Measurements from ENCODE around the gene IL21R. TPM values are rescaled to one million over a fixed set of nuclear protein-coding genes. Genes with fewer than 3 reads are reported as not detected.

IL21R gene
- total RNA-seq, 1 donor from 2014 or later: 0.40 TPM

DNA sequence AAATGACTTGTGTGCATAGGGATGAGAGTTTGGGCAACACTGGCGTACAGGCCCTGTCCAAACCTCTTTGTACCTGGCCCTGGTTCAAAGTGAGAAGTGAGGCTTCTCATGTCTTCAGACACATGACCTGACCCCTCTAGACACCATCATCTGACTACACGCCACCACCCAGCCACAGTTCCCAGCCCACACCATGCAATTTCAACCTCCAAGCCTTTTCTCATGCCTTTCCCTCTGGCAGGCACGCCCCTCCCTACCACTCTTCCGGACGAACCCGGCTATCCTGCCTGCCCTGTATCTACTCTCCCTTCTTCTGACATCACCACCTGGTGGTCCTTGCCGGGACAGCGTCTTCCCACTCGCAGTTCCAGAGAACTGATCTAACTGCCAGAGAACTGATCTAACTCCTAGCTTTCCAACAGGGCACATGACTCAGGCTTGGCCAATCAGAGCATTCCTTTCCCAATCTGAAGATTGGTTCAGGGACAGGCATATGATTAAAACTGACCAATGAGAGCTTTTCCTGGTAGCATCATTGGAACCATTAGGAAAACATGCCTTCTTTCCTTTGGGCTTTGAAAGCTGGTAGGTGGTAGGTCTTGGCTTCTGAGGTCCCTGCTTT is 27.1 kb upstream of the IL21R start:
- Mint-ChIP-seq H3K27me3 (ENCODE audit: unreplicated experiment) (peaks cover 6% of the 10 kb centered on the region), H3K27ac (ENCODE audit: unreplicated experiment) (no peak overlapping the region), H3K9me3 (ENCODE audit: unreplicated experiment) (peaks cover 7% of the 10 kb centered on the region), H3K36me3 (ENCODE audit: unreplicated experiment) (no peaks in the 10 kb centered on the region), H3K4me1 (ENCODE audit: unreplicated experiment) (peaks cover 3% of the 10 kb centered on the region), H3K4me3 (ENCODE audit: unreplicated experiment) (no peak overlapping the region)
- DNase-seq (ENCODE audit: extremely low spot score, unreplicated experiment): no peak
- TF ChIP-seq, protein P1, sequence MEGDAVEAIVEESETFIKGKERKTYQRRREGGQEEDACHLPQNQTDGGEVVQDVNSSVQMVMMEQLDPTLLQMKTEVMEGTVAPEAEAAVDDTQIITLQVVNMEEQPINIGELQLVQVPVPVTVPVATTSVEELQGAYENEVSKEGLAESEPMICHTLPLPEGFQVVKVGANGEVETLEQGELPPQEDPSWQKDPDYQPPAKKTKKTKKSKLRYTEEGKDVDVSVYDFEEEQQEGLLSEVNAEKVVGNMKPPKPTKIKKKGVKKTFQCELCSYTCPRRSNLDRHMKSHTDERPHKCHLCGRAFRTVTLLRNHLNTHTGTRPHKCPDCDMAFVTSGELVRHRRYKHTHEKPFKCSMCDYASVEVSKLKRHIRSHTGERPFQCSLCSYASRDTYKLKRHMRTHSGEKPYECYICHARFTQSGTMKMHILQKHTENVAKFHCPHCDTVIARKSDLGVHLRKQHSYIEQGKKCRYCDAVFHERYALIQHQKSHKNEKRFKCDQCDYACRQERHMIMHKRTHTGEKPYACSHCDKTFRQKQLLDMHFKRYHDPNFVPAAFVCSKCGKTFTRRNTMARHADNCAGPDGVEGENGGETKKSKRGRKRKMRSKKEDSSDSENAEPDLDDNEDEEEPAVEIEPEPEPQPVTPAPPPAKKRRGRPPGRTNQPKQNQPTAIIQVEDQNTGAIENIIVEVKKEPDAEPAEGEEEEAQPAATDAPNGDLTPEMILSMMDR (IDR thresholded peaks at IDR 0.05): peak; percentile 57

DNA sequence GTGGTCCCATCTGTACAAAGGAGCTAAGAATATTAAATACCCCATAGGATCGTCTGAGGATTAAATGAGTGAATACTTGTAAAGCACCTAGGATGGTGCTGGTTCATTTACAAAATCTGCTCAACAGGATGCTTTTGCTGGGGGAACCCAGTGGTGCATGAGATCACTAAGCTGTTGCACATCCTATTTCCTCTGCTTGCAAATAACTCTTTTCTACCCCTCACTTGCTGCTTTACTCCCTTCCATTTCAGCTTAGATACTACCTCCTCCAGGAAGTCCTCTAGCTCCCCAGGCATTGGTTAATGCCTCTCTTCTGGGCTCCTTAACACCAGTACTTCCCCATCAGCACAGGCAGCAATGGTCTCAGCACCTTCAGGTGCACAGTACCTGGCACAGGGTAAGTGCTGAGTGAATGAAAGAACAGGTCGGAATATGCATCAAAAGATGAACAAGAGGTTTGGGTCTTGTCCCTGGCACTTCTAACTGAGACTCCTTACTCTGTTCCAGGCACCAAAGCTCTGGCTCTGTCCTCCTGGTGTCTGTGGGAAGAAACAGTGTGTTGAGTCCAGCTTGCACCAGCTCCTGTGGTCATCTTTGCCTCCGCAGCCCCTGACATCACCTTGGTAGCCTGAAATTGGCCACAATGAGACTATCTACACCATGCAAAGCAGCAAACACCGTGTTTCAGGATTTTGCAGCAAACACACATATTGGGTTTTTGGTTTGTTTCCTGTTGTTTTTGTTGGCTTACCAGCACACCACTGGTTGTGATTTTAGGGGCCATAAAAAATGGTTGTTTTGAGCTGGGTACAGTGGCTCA is 24.1 kb upstream of the IL21R start:
- Mint-ChIP-seq H3K36me3 (ENCODE audit: unreplicated experiment) (no peaks in the 10 kb centered on the region), H3K27me3 (ENCODE audit: unreplicated experiment) (peaks cover 13% of the 10 kb centered on the region), H3K9me3 (ENCODE audit: unreplicated experiment) (no peaks in the 10 kb centered on the region), H3K27ac (ENCODE audit: unreplicated experiment) (no peak overlapping the region), H3K4me3 (ENCODE audit: unreplicated experiment) (no peak overlapping the region), H3K4me1 (ENCODE audit: unreplicated experiment) (peaks cover 3% of the 10 kb centered on the region)
- no peak for DNase-seq (ENCODE audit: extremely low spot score, unreplicated experiment)
- TF ChIP-seq, protein P1 (IDR thresholded peaks at IDR 0.05): no peak

DNA sequence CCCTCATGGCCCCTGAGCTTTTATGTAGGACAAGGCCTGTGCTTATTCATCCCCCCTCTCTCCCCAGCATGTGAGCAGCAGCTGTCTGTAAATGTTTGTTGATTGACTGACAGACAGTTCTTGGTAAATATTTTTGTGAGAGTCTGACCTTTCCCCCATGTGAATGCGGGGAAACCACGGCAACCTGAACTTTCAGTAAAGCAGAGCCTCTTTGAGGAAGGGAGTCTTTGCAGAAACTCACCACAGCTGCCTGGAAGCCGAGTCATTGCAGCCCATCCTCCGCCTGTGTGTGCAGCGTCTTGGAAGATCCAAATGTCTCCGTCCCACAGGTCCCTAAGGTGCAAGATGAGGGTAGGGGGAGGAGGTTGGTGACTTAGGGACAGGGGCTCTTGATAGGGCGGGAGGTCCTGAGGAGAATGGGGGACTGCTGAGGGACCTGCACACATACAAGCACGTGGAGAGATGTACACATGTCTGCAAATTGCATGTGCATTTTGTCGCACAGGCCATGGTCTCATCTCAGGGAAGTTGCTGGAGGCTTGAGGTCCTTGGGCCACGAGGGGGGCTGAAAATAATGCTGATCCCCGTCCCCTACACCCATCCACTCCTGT is 23.0 kb upstream of the IL21R start:
- Mint-ChIP-seq H3K9me3 (ENCODE audit: unreplicated experiment) (peaks cover under 1% of the 10 kb centered on the region), H3K4me3 (ENCODE audit: unreplicated experiment) (no peak overlapping the region), H3K36me3 (ENCODE audit: unreplicated experiment) (no peaks in the 10 kb centered on the region), H3K27ac (ENCODE audit: unreplicated experiment) (no peak overlapping the region), H3K27me3 (ENCODE audit: unreplicated experiment) (peaks cover 13% of the 10 kb centered on the region), H3K4me1 (ENCODE audit: unreplicated experiment) (peaks cover 3% of the 10 kb centered on the region)
- no peak for DNase-seq (ENCODE audit: extremely low spot score, unreplicated experiment)
- TF ChIP-seq, protein P1 (IDR thresholded peaks at IDR 0.05): no peak

DNA sequence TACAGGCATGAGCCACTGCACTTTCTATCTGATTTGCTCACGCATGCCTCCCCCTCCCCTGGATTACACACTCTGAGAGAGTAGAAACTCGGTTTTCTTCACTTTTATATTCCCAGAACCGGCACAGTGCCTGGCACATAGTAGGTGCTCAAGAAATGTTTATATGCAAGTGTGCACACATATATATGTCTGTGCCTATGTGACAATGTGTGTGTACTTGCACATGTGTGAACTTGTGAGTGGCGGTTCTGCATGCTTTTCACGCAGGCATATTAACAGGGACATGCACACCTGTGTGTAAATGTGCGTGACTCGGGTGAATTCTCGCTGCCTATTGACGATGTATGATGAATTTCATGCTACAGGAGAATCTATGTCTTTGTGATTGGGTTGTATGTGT is 22.1 kb upstream of the IL21R start:
- DNase-seq (ENCODE audit: extremely low spot score, unreplicated experiment): no peak
- Mint-ChIP-seq H3K36me3 (ENCODE audit: unreplicated experiment) (no peaks in the 10 kb centered on the region), H3K4me1 (ENCODE audit: unreplicated experiment) (peaks cover 3% of the 10 kb centered on the region), H3K27ac (ENCODE audit: unreplicated experiment) (no peak overlapping the region), H3K4me3 (ENCODE audit: unreplicated experiment) (no peak overlapping the region), H3K9me3 (ENCODE audit: unreplicated experiment) (peaks cover 10% of the 10 kb centered on the region), H3K27me3 (ENCODE audit: unreplicated experiment) (peaks cover 14% of the 10 kb centered on the region)
- TF ChIP-seq, protein P1 (IDR thresholded peaks at IDR 0.05): no peak

DNA sequence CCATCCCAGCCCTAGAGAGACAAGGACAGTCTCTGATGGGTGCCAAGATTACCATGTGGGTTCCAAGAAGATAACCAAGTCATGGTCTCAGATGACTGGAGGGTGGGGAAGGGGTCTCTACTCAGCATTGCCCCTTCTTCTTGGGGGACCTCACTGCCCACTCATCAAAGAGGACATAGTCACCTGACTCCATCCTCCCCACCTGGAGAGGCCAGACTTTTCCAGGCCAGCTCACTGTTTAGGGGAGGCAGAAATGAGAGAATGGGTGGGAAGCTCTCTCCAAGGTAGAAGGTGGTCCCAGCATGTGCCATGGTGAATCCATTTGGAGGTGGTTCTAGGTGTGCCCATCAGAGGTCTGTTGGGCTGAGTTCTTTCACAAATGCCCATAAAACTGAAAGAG is 20.7 kb upstream of the IL21R start:
- TF ChIP-seq, protein P1 (IDR thresholded peaks at IDR 0.05): no peak
- no peaks in the 10 kb centered on the region for H3K36me3 Mint-ChIP-seq (ENCODE audit: unreplicated experiment)
- H3K27ac Mint-ChIP-seq (ENCODE audit: unreplicated experiment): no peak overlapping the region
- peaks cover 11% of the 10 kb centered on the region for H3K9me3 Mint-ChIP-seq (ENCODE audit: unreplicated experiment)
- peaks cover 3% of the 10 kb centered on the region for H3K4me1 Mint-ChIP-seq (ENCODE audit: unreplicated experiment)
- H3K4me3 Mint-ChIP-seq (ENCODE audit: unreplicated experiment): no peak overlapping the region
- no peak for DNase-seq (ENCODE audit: extremely low spot score, unreplicated experiment)
- peaks cover 15% of the 10 kb centered on the region for H3K27me3 Mint-ChIP-seq (ENCODE audit: unreplicated experiment)
